ENCODE measurements around the gene BLOC1S6. TPM values are rescaled to one million over a fixed set of nuclear protein-coding genes. Genes with fewer than 3 reads are reported as not detected.

BLOC1S6 gene
- total and polyA plus RNA-seq, 9 of the 15 experiments (the other 6 are each of a cell fraction or from before 2014, with no cell fraction given): 18.2 to 72.4 (median 38.4) TPM

GRCh38 chr15:45583731-45584639 is 3.2 kb upstream of the BLOC1S6 start (continued):
- peak; percentile 83 for TF ChIP-seq POLR2H (tag; IDR thresholded peaks at IDR 0.05; ENCODE audit: low read depth)
- no peak for TF ChIP-seq NCOA1 (IDR thresholded peaks at IDR 0.05; ENCODE audit: low read depth)
- TF ChIP-seq TARDBP (IDR thresholded peaks at IDR 0.05): no peak
- TF ChIP-seq BCL6 (CRISPR knock-in tag; IDR thresholded peaks at IDR 0.05): peak; percentile 98
- no peak for TF ChIP-seq ZNF436 (CRISPR knock-in tag; IDR thresholded peaks at IDR 0.05)
- peak; percentile 75 for TF ChIP-seq ZNF507 (tag; conservative IDR thresholded peaks at IDR 0.05)
- 0 out of 2 replicates have a peak, but pooled peaks have one; percentile 17 for TF ChIP-seq HMBOX1 (IDR thresholded peaks at IDR 0.05)
- peak; percentile 98 for TF ChIP-seq DDX20 (tag; IDR thresholded peaks at IDR 0.05; ENCODE audit: low read depth)
- TF ChIP-seq PKNOX1 (IDR thresholded peaks at IDR 0.05): peak; percentile 75
- no peak for TF ChIP-seq JUND (IDR thresholded peaks at IDR 0.05; ENCODE audit: borderline replicate concordance, low read depth, low read length)
- peak; percentile 78; the same call in 2 of the 3 replicates for TF ChIP-seq JUND (tag; IDR thresholded peaks at IDR 0.05; ENCODE audit: borderline replicate concordance, low read depth, low read length)
- 0 out of 2 replicates have a peak, but pooled peaks have one; percentile 73 for TF ChIP-seq IFI16 (CRISPR knock-in tag; IDR thresholded peaks at IDR 0.05)
- TF ChIP-seq NFATC3 (IDR thresholded peaks at IDR 0.05): no peak
- TF ChIP-seq XRCC5 (IDR thresholded peaks at IDR 0.05; ENCODE audit: low read depth, low read length): no peak
- peak in 1 of 2 experiments; percentile 8; a peak in 1 of 4 replicates for TF ChIP-seq SIX5 (IDR thresholded peaks at IDR 0.05; ENCODE audit: borderline replicate concordance in 1 of 2, insufficient read depth in 1 of 2, low read depth in 1 of 2, low read length in 2 of 2)
- no peak for TF ChIP-seq PHF21A (IDR thresholded peaks at IDR 0.05; ENCODE audit: borderline replicate concordance, low read depth)
- TF ChIP-seq BRD9 (IDR thresholded peaks at IDR 0.05; ENCODE audit: low read depth, partially characterized antibody): no peak
- no peak for TF ChIP-seq KDM4B (IDR thresholded peaks at IDR 0.05; ENCODE audit: borderline replicate concordance in 2 of 2, low read depth in 1 of 2)
- TF ChIP-seq PHF20 (IDR thresholded peaks at IDR 0.05; ENCODE audit: partially characterized antibody): no peak
- no peak for TF ChIP-seq PCBP1 (IDR thresholded peaks at IDR 0.05; ENCODE audit: low read depth, low read length, poor library complexity, severe bottlenecking)
- no peak for TF ChIP-seq U2AF1 (optimal IDR thresholded peaks at IDR 0.05; ENCODE audit: low read depth, low read length)
- TF ChIP-seq ZKSCAN3 (CRISPR knock-in tag; IDR thresholded peaks at IDR 0.05): peak; percentile 69; the same call in 1 of the 2 replicates
- TF ChIP-seq MYBL2 (IDR thresholded peaks at IDR 0.05; ENCODE audit: low read depth): no peak
- no peak for TF ChIP-seq MYBL2 (CRISPR knock-in tag; IDR thresholded peaks at IDR 0.05; ENCODE audit: borderline replicate concordance)

Data from K562 (cell line).